Hematopoietic multipotent progenitor cell treated with erythropoietin and hydrocortisone succinate and interleukin-3 and kit ligand, for 17 days (in vitro differentiated cells): ENCODE results near the gene AVPR1B.

Experiments
- DNase-seq: peaks from one replicate; pipeline ENCODE4 v3.0.0-alpha.2; 2015; ENCODE audit warnings: low spot score

AVPR1B gene, protein sequence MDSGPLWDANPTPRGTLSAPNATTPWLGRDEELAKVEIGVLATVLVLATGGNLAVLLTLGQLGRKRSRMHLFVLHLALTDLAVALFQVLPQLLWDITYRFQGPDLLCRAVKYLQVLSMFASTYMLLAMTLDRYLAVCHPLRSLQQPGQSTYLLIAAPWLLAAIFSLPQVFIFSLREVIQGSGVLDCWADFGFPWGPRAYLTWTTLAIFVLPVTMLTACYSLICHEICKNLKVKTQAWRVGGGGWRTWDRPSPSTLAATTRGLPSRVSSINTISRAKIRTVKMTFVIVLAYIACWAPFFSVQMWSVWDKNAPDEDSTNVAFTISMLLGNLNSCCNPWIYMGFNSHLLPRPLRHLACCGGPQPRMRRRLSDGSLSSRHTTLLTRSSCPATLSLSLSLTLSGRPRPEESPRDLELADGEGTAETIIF

DNA sequence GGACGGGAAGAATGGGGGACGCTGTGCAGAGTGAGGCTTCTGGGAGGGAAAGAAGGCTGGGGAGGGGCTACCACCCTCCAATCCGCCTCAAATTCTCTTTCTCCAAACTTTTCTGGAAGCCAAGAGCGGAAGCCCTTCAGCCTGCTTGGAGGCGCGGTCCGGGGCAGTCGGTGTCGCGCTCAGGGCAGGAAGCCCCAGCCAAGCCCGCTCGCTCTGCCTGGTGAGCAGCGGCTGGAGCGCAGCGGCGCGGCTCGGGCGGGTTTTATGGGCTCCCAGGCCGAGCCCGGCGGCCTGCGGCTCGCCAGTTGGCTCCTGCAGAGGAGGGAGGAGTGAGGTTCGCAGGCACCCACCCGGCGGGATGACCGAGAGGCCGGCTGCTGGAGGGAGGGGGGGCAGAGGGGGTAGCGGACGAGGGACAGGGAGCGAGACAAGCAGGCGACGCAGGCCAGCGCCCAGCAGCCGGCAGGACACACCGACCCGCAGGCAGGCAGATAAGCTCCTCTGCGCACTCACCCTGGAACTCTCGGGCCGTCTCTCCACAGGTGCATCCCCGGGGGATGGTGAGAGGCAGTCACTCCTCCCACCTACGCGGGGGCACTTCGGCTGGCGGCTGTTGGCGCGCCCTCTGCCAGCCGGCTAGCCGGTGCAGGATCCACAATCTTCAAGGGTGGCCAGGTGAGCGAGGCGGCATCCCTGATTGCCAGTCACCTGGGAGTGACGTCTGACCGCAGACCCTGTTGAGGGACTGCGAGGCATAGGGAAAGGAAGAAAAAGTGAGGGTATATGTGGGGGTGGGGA lies at the start of gene AVPR1B:
AVPR1B (minus strand) TSS at position 238 of the 798 bp plus-strand sequence. CDS start 498 bp downstream, outside the sequence.
- no peak for DNase-seq

GRCh38 chr1:206145771-206146290 lies 28.6 kb upstream of the AVPR1B start:
- no peak for DNase-seq

GRCh38 chr1:206144605-206145004 lies 27.4 kb upstream of the AVPR1B start:
- no peak for DNase-seq

- no peak for DNase-seq
Observed at GRCh38 chr1:206143537-206144172, 26.5 kb upstream of the AVPR1B start.

DNA sequence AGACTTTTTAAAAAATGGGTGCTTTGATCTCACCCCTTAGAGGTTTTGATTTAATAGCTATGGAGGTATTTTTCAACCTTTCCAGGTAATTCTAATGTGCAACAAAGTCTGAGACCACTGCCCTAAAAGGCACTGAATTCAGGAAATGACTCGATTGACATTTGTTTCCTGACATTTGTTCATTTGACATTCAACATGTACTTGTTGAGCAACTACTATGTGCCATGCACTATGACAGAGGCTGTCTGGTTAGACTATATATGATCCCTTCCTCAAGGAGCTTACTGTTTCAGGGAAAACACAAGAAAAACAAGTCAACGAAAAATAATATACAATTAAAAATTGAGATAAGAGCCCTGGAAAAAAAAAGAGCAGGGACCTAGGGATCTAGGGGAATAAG lies 25.6 kb upstream of the AVPR1B start:
- no peak for DNase-seq

DNA sequence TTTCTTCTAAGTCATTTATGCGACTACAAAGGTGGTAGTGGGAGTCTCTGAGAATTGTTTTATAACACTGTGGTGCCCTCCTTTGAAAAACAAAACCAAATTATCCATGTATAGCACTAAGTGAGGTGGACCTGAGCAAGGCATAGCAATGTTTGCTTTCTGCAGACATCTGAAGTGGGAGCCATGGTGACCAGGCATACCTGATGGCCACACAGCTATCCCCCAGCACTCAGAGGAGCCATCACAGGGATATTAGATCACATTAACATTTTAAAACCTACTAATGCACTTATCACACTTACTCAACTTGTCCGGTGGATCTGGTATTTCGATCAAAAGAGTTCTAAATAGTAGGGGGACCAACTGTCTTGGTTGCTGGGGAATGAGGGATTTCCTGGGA lies 24.8 kb upstream of the AVPR1B start:
- DNase-seq, result no peak

- DNase-seq, result no peak
Observed at GRCh38 chr1:206136241-206136640, 19.1 kb upstream of the AVPR1B start.

GRCh38 chr1:206135248-206135647 lies 18.1 kb upstream of the AVPR1B start:
- DNase-seq, result no peak

DNA sequence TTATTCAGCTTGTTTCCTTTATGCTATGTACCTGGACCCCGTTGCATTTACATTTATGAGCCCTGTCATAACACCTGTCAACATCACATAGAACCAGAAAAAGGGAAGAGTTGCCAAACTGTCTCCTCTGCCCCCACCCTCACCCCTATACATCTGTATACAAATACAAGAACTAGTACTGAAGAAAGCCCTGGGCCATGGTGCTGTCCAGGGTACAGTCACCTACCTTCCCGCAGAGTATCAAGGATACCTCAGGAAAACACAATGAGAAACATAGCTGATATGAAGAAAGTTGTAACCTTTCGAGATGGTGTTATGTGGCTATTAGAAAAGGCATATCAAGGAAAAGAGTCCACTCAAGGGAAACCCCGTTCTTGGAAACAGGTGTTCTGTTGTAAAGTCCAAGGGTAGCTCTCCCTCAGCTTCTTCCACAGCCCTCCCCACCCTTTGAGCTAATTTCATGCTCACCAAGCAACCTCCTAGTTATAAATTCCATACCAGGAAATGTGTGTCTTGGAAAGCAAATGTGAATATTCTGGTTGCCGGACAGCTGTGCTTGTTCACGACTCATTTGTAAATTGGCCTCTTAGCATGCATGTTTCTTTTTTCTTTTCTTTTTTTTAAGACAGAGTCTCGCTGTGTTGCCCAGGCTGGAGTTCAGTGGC lies 16.7 kb upstream of the AVPR1B start:
- DNase-seq, result no peak

DNA sequence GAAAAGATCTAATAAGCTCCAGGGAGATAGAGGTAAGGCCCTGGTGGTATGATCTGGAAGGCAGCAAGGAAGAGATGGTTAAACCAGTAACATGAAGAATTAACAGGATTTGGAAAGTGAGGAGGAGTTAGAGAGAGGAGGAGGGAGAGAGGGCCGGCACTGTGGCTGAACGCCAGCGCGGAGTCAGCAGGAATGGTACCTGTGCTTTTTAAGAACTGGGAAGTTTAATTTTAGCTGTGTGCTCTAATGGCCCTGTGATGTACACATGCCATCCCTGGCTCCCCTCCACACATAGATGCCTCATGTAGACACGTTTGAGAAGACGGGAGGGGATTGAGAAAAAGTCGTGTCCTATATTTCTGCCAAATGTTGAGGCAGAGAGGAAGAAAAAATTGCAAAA lies 13.8 kb upstream of the AVPR1B start:
- DNase-seq, result no peak

DNA sequence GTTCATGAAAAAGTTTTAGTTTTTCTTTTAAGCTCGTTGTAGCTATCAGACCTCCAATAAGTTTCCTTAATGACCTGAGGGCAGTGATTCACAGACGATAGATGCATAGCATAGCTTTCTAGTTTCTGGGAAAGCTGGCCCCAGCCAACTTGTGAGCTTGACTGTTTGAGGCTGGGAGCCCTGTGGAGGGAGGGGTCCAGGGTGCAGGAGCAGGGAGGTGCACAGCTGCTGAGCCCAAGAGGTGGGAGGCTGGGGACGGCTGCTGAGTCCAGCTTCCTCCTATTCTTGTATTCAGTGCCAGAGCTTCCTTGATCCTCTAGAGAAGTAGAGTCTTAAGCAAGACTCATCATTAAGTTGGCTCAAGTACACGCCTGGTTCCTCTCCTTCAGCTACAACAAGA lies 11.0 kb upstream of the AVPR1B start:
- no peak for DNase-seq

DNA sequence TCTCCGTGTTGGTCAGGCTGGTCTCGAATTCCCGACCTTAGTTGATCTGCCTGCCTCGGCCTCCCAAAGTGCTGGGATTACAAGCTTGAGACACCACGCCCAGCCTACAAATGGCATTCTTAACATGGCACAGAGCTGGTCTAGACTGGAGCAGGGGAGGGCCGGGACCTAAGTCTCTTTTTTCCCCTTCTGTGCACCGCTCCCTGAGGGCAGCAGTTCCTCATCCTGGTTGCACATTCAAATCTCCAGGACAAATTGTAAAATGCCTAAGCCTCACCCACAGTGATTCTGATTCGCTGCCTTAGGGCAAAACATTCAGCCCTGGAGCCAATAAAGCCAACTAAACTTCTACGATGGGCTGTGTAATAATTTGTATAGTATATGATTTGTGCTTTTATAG lies 10.1 kb upstream of the AVPR1B start:
- DNase-seq, result no peak

DNA sequence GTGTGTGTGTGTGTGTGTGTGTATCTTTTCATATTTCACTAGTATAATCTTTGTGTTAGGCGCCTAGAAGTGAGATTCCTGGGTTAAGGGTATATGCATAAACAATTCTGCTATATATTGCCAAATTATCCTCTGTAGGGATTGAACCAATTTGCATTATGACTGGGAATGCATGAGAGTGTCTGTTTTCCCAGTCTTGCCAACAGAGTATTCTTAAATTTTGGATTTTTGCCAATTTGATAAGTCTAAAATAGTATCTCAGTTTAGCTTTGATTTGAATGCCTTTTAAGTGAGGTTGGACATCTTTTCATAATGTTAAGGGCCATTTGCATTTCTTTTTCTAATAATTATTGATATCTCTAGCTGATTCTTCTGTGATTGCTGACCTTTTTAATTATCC lies 8.2 kb upstream of the AVPR1B start:
- no peak for DNase-seq

DNA sequence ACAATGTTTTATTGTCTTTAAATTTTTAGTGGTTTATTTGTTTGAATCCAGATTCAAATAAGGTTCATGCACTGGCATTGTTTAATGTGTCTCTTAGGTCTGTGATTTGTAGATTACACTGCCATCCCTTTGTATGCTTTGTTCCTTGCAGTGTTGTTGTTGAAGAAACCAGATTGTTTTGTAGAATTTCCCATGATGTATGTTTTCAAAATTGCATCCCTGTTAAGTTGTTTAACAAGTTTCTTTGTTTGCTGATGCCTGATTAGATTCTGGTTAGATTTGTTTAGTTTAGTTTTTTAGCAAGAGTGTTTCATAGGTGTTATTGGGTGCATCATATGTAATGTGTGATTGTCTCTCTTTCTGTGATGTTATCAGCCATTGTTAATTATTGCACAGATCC lies 5.5 kb upstream of the AVPR1B start:
- no peak for DNase-seq

DNA sequence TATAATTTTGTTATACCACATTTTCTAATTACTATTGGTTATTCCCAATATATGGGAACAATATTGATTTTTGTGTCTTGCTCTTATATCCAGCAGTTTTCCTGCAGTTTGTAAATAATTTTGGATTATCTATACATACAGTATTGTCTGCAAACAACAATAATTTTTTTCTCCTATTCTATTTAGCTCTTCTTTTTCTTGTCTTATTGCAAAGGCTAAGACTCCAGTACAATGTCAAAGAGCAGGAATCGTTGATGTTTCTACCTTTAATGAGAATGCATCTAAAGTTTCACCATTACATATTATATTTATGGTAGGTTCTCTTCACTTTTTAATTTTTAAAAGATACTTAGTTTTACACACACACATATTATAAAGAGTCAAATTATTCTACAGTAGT lies 4.1 kb upstream of the AVPR1B start:
- DNase-seq, result no peak

GRCh38 chr1:206120406-206120805 lies 3.2 kb upstream of the AVPR1B start:
- DNase-seq, result no peak

DNA sequence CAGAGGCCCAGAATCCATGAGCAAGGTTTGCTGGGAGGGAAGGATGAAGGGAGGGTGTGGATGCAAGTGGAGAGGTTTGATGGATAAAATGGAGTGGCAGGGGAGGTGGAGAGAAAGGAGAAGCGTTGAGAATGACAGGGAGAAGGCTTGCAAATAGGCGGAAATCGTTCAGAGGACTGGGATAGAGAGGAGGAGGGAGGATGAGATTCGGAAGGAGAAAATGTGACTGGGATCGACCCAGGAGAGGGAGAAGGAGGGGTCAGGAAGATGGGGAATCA lies 376 bp downstream of the AVPR1B start:
- no peak for DNase-seq

GRCh38 chr1:206116191-206116872 lies 856 bp downstream of the AVPR1B start:
- no peak for DNase-seq

GRCh38 chr1:206115791-206116190 lies 1.4 kb downstream of the AVPR1B start:
- no peak for DNase-seq

DNA sequence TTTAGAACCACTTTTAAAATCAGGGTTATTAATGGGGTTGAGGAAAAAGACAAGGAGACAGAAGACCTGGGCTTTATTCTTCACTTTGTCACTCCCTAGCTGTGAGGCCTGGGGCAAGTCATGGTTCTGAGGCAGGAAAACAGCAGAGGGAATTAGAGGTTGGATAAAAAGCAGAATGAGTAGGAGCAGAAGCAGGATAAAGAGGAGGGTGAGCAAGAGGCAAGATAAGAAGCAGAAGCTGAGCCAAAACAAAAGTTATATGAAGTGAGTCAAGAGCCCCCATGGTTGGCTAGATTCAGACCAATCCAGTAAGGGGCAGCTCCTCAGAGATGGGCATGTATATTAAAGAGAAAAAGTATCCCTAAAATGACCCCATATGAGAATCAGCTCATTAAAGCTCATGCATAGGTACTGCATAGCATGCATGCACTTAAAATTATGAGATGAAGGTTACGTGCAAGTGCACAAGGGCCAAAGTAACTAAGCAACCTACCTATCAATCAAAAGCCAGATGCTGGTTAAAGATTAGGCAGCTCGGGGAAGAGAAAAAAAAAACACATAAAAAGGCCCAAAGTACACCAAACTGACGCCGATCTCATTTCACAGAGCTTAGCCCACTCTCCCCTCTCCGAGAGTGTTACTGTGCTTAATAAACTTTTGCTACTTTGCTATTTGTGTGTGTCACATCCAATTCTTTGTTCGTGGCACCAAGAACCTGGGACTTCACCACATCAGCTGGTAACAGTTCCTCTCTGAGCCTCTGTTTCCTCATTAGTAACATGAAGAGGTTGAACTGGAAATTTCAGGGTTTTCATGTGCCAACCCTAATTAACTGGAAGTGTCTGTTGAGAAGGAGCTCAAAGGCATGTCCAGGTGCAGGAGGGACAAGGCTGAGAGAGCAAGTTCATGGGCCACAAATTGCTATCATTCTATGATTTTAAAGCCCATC lies 2.2 kb downstream of the AVPR1B start:
- DNase-seq, result no peak
